Uterus (tissue), 4 donors: Measurements from ENCODE around the gene GGT5. TPM values are rescaled to one million over a fixed set of nuclear protein-coding genes. Genes with fewer than 3 reads are reported as not detected.
"Not testable (repeated sequence)": the region's sequence is repeated elsewhere in the genome, so short reads cannot be mapped to it uniquely, and the experiment has no call there.

Experiments used
- DNase-seq, 2 donors: peaks; one replicate each; pipeline ENCODE4 v3.0.0-alpha.2; 2019 to 2020
- H3K27ac ChIP-seq, 2 donors: fragments of 200-600 bp; sonication (generic); 1 replicate in 1 of 2; 2 replicates in 1 of 2; pipeline ENCODE4 v1.5.1; 2016 to 2018
- H3K27me3 ChIP-seq, 2 donors: fragments of 200-600 bp; sonication (generic); one replicate each; pipeline ENCODE4 v1.5.1; 2018 to 2019; ENCODE audit warnings: control low read depth in 1 of 2
- H3K36me3 ChIP-seq, 2 donors: fragments of 200-600 bp; sonication (generic); one replicate each; pipeline ENCODE4 v1.5.1; 2019; ENCODE audit warnings: control low read depth in 1 of 2
- H3K4me1 ChIP-seq, 2 donors: fragments of 200-600 bp; sonication (generic); one replicate each; pipeline ENCODE4 v1.5.1; 2018 to 2019; ENCODE audit warnings: control low read depth in 1 of 2
- H3K4me3 ChIP-seq, 2 donors: fragments of 200-600 bp; sonication (generic); 1 replicate in 1 of 2; 2 replicates in 1 of 2; pipeline ENCODE4 v1.5.1; 2018 to 2019; ENCODE audit warnings: mild to moderate bottlenecking in 1 of 2
- H3K9me3 ChIP-seq, 2 donors: fragments of 200-600 bp; sonication (generic); one replicate each; pipeline ENCODE4 v1.5.1; 2019; ENCODE audit warnings: control low read depth in 1 of 2
- POLR2A ChIP-seq, 2 donors: fragments of 450-650 bp; IDR thresholded peaks; one replicate each; pipeline ENCODE4 v1.6.1; 2016; ENCODE audit warnings: antibody characterized with exemption in 2 of 2, mild to moderate bottlenecking in 1 of 2, moderate library complexity in 1 of 2
- intact Hi-C: fragments of 100-400 bp; cut with DNase I; formaldehyde crosslinking; loops from one replicate; pipeline ENCODE4 v1.15.1; 2023; ENCODE audit warnings: low total_unique reads
- total RNA-seq, 4 donors: library from RNA; depleted of rRNA in 3 of 4; stranded (reverse); fragments of >200 nt in 3 of 4; gene quantifications; one replicate each; pipeline versions ENCODE4 v1.1.0 to v1.2.4, GENCODE V29; 2014 to 2023
- TF ChIP-seq, protein P1 (sequence below), 4 experiments: fragments of 200-600 bp in 2 of 4; fragments of 450-650 bp in 2 of 4; sonication (generic) in 2 of 4; IDR thresholded peaks; one replicate each; pipeline ENCODE4 v1.5.1; 2016 to 2019; ENCODE audit warnings: antibody characterized with exemption in 4 of 4, mild to moderate bottlenecking in 2 of 4, moderate library complexity in 1 of 4
- donor health status: DM: yes; HTN: yes; CAD: no.

The GGT5 gene
- total RNA-seq, 4 donors from 2014 or later: 4.1 to 95.9 (median 54.9) TPM

DNA sequence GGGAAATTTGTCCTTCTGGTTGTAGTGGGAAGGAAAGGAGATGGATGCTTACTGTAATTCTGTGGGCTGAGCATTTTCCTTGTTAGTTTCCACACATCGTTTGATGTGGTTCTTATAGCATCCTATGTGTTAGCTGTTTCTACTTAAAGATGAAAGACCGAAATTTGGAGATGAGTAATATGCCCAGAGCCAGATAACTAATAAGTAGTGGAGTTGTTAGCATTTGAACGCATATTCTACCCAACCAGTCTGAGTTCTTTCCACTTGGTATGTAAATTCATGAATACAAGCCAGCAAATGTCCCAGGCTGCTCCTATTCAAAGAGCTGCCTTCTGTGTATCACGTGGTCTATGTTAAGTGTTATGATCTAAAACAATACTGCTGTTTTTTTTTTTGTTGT is 40.4 kb upstream of the GGT5 start:
- intact Hi-C loops: no loop called here
- no peaks in the 10 kb centered on the region for H3K9me3 ChIP-seq
- peaks cover 9 to 12% of the 10 kb centered on the region in 2 donors for H3K4me1 ChIP-seq
- no peak overlapping the region for H3K27ac ChIP-seq
- no peaks in the 10 kb centered on the region for H3K36me3 ChIP-seq
- no peak for DNase-seq
- H3K4me3 ChIP-seq: no peak overlapping the region
- TF ChIP-seq, protein P1, sequence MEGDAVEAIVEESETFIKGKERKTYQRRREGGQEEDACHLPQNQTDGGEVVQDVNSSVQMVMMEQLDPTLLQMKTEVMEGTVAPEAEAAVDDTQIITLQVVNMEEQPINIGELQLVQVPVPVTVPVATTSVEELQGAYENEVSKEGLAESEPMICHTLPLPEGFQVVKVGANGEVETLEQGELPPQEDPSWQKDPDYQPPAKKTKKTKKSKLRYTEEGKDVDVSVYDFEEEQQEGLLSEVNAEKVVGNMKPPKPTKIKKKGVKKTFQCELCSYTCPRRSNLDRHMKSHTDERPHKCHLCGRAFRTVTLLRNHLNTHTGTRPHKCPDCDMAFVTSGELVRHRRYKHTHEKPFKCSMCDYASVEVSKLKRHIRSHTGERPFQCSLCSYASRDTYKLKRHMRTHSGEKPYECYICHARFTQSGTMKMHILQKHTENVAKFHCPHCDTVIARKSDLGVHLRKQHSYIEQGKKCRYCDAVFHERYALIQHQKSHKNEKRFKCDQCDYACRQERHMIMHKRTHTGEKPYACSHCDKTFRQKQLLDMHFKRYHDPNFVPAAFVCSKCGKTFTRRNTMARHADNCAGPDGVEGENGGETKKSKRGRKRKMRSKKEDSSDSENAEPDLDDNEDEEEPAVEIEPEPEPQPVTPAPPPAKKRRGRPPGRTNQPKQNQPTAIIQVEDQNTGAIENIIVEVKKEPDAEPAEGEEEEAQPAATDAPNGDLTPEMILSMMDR (IDR thresholded peaks at IDR 0.05): no peak
- TF ChIP-seq POLR2A (IDR thresholded peaks at IDR 0.05): no peak
- no peaks in the 10 kb centered on the region for H3K27me3 ChIP-seq

DNA sequence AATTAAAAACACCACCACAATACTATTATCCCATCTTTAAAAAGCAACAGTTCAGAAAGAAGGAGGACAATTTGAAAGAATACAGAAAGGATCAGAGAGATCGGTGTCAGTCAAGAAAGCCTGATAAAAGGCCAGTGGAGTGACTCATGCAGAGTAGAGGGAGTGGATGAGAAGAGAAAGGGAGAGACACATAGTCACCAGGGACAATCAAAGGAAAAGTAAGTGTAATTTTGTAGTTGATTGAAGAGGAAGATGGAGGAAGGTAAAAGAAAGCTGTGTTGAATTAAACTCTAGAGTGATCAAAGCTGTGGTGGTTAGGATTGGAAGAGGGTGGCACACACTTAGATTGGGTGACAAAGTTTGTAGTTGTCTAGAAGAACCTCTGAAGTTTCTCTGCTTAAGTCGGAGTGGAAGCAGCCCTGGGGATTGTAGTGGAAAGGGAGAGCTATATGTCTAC is 39.9 kb upstream of the GGT5 start:
- TF ChIP-seq POLR2A (IDR thresholded peaks at IDR 0.05): no peak
- Histone ChIP-seq H3K27me3 (no peaks in the 10 kb centered on the region), H3K9me3 (no peaks in the 10 kb centered on the region), H3K4me3 (no peak overlapping the region), H3K4me1 (peaks cover 5 to 7% of the 10 kb centered on the region in 2 donors), H3K27ac (no peak overlapping the region), H3K36me3 (no peaks in the 10 kb centered on the region)
- intact Hi-C loops: no loop called here
- DNase-seq: no peak

DNA sequence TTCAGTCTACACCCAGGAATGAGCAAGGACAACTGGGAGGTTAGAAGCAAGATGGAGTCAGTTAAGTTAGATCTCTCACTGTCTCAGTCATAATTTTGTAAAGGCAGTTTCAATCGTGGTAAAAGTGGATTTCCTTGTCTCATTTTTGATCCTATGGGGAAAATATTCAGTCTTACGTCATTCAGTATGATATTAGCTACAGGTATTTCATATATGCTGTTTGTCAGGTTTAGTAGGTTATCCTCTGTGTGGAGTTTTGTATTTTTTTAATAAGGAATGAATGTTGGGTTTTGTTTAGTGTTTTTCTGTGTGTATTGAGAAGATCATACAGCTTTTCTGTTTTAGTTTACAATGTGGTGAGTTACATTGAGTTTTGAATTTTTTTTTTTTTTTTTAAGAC is 37.5 kb upstream of the GGT5 start:
- Histone ChIP-seq H3K4me3 (no peak overlapping the region), H3K4me1 (no peaks in the 10 kb centered on the region), H3K9me3 (no peaks in the 10 kb centered on the region), H3K36me3 (no peaks in the 10 kb centered on the region), H3K27me3 (no peaks in the 10 kb centered on the region), H3K27ac (no peak overlapping the region)
- DNase-seq: no peak
- intact Hi-C loops: no loop called here
- TF ChIP-seq POLR2A (IDR thresholded peaks at IDR 0.05): no peak
- TF ChIP-seq, protein P1 (IDR thresholded peaks at IDR 0.05): no peak

DNA sequence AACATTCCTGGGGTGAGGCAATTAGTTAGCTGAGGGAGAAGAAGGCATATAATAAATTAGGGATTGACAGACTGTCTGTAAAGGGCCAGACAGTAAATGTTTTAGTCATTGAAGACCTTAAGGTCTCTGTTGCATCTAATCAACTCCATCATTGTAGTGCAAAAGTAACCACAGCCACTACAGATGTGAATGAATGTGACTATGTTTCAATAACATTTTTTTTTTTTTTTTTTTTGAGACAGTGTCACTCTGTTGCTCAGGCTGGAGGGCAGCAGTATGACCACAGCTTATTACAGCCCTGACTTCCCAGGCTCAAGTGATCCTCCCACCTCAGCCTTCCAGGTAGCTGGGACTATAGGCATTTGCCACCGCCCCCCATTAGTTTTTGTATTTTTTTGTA is 35.5 kb upstream of the GGT5 start:
- H3K27ac ChIP-seq, H3K36me3 ChIP-seq, H3K9me3 ChIP-seq, H3K4me3 ChIP-seq, intact Hi-C loops, DNase-seq, H3K27me3 ChIP-seq, H3K4me1 ChIP-seq: not testable (repeated sequence)

DNA sequence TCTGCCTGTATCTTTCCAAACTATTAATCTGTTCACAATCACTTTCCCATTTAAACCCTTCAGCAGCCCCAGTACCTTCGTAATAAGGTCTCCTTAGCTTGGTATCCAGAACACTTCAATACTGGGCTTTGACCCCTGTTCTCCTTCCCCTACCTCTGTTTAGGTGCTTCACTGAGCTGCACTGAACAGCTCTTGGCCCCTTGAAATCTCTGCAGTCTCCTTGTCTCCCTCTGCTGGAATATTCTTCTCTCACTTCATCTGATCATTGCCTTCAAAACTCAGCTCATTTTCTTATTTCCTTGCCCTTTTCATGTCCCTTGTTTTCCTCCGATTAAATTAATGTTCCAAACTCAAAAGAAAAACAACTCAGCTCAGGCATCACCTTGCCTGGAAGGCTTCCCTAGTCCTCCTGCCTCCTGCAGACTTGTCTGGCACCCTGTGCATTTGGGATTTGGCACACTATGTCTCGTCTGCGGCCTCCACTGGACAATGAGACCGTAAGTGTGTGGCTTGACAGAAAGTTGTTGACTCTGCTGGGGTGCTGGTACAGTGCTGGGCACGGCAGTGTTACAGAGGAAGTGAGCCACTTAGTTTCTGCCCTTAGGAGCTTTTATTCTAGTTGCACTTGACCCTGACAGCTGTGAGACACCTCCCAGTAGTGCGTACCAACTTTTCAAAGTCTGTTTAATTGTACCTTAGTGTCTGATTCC is 30.0 kb upstream of the GGT5 start:
- H3K27ac ChIP-seq: peak overlapping the region in 1 of 2 donors; percentile 54
- H3K36me3 ChIP-seq, intact Hi-C loops, H3K9me3 ChIP-seq, DNase-seq, H3K4me3 ChIP-seq, H3K27me3 ChIP-seq: not testable (repeated sequence)
- peaks cover 0 to 18% of the 10 kb centered on the region in 2 donors for H3K4me1 ChIP-seq
- TF ChIP-seq, protein P1 (IDR thresholded peaks at IDR 0.05): peak in 1 of 4 experiments; percentile 7

DNA sequence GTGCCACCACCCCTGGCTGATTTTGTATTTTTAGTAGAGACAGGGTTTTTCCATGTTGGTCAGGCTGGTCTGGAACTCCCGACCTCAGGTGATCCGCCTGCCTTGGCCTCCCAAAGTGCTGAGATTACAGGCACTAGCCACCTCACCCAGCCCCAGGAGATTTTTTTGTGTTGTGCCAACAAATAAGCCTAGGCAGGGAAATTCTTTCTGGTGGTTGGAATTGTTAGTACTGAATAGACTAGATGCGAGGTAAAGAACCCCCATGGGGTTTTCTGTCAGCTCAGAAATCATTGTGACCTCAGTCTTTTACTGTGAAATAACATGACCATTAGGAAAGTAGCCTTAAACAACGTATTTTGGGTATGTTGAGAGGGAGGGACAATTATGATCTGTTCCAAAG is 29.0 kb upstream of the GGT5 start:
- intact Hi-C loops, H3K27me3 ChIP-seq, DNase-seq, H3K27ac ChIP-seq, H3K36me3 ChIP-seq, H3K4me3 ChIP-seq, H3K9me3 ChIP-seq: not testable (repeated sequence)
- H3K4me1 ChIP-seq: peaks cover 0 to 18% of the 10 kb centered on the region in 2 donors

DNA sequence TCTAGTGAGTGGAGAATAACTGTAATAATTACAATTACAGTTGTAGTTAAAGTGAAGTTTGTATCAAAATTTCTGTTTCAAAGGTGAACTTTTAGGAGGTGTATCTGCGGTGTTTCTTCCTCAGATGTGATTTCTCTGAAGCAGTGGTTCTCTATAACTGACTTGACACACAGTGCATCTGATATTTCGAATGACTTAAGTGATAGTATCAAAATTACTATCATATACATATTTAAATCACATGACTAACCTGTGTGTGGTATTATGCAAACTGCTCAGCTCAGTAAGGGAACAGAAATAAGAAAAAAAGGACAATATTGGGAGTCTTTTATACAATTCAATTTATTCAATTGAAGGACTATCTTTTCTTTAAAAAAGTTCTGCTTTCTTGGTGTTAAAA is 28.1 kb upstream of the GGT5 start:
- H3K36me3 ChIP-seq, intact Hi-C loops, DNase-seq, H3K27me3 ChIP-seq, H3K4me3 ChIP-seq, H3K9me3 ChIP-seq, H3K27ac ChIP-seq: not testable (repeated sequence)
- peaks cover 0 to 18% of the 10 kb centered on the region in 2 donors for H3K4me1 ChIP-seq
